NCI-H510A (cell line): ENCODE measurements around the gene PPP3CA.
"Not testable (repeated sequence)": the region's sequence is repeated elsewhere in the genome, so short reads cannot be mapped to it uniquely, and the experiment has no call there.

Experiments
- DNase-seq: peaks from one replicate; lab custom pipeline; 2025; lab: John Stamatoyannopoulos, UW

Gene PPP3CA

GRCh38 chr4:101211146-101211553 lies 136.2 kb downstream of the PPP3CA start:
- no peak for DNase-seq

GRCh38 chr4:101210331-101210730 lies 137.0 kb downstream of the PPP3CA start:
- no peak for DNase-seq

GRCh38 chr4:101208171-101208570 lies 139.2 kb downstream of the PPP3CA start:
- no peak for DNase-seq

GRCh38 chr4:101205916-101206315 lies 141.4 kb downstream of the PPP3CA start:
- no peak for DNase-seq

- peak; percentile 5 for DNase-seq
Measured at GRCh38 chr4:101201421-101201820, 145.9 kb downstream of the PPP3CA start.

GRCh38 chr4:101200561-101200960 lies 146.8 kb downstream of the PPP3CA start:
- no peak for DNase-seq

GRCh38 chr4:101199507-101200285 lies 147.6 kb downstream of the PPP3CA start:
- no peak for DNase-seq

- DNase-seq, result no peak
Measured at GRCh38 chr4:101198682-101199339, 148.5 kb downstream of the PPP3CA start.

- DNase-seq, result no peak
Measured at GRCh38 chr4:101197350-101197749, 150.0 kb downstream of the PPP3CA start.

GRCh38 chr4:101192244-101192643 lies 155.1 kb downstream of the PPP3CA start:
- DNase-seq, result no peak

GRCh38 chr4:101191302-101192098 lies 155.8 kb downstream of the PPP3CA start:
- DNase-seq, result no peak

- no peak for DNase-seq
Measured at GRCh38 chr4:101190751-101191150, 156.6 kb downstream of the PPP3CA start.

- DNase-seq, result no peak
Measured at GRCh38 chr4:101188906-101189305, 158.4 kb downstream of the PPP3CA start.

- DNase-seq, result no peak
Measured at GRCh38 chr4:101187841-101188240, 159.5 kb downstream of the PPP3CA start.

- no peak for DNase-seq
Measured at GRCh38 chr4:101186567-101187184, 160.7 kb downstream of the PPP3CA start.

GRCh38 chr4:101184668-101185067 lies 162.7 kb downstream of the PPP3CA start:
- DNase-seq, result no peak

GRCh38 chr4:101183666-101184373 lies 163.5 kb downstream of the PPP3CA start:
- DNase-seq, result no peak

- no peak for DNase-seq
Measured at GRCh38 chr4:101183221-101183620, 164.1 kb downstream of the PPP3CA start.

GRCh38 chr4:101182688-101183087 lies 164.6 kb downstream of the PPP3CA start:
- not testable (repeated sequence) for DNase-seq

- DNase-seq, result no peak
Measured at GRCh38 chr4:101178731-101179130, 168.6 kb downstream of the PPP3CA start.

GRCh38 chr4:101177154-101177553 lies 170.2 kb downstream of the PPP3CA start:
- no peak for DNase-seq
